IPS-NIHi7 (cell line): Measurements from ENCODE around the gene APBA1.
"Not testable (repeated sequence)": the region's sequence is repeated elsewhere in the genome, so short reads cannot be mapped to it uniquely, and the experiment has no call there.

ENCODE experiments used
- DNase-seq: peaks from one replicate; pipeline ENCODE4 v3.0.0; 2012; ENCODE audit warnings: mixed read lengths; ENCODE audit errors: extremely low spot score

The APBA1 gene

GRCh38 chr9:69444021-69444420 is 228.2 kb downstream of the APBA1 start:
- no peak for DNase-seq

GRCh38 chr9:69443178-69443577 is 229.0 kb downstream of the APBA1 start:
- no peak for DNase-seq

GRCh38 chr9:69442486-69442885 is 229.7 kb downstream of the APBA1 start:
- no peak for DNase-seq

- DNase-seq: not testable (repeated sequence)
Observed at GRCh38 chr9:69440254-69440955, 231.8 kb downstream of the APBA1 start.

GRCh38 chr9:69439654-69440053 is 232.5 kb downstream of the APBA1 start:
- DNase-seq: not testable (repeated sequence)

- no peak for DNase-seq
Observed at GRCh38 chr9:69433968-69434367, 238.2 kb downstream of the APBA1 start.

- no peak for DNase-seq
Observed at GRCh38 chr9:69433392-69433791, 238.8 kb downstream of the APBA1 start.

- no peak for DNase-seq
Observed at GRCh38 chr9:69432623-69433022, 239.5 kb downstream of the APBA1 start.

GRCh38 chr9:69431777-69432176 is 240.4 kb downstream of the APBA1 start:
- no peak for DNase-seq

GRCh38 chr9:69431203-69431602 is 241.0 kb downstream of the APBA1 start:
- DNase-seq: no peak

- no peak for DNase-seq
Observed at GRCh38 chr9:69430206-69430605, 242.0 kb downstream of the APBA1 start.

- DNase-seq: no peak
Observed at GRCh38 chr9:69429281-69429680, 242.9 kb downstream of the APBA1 start.

- DNase-seq: no peak
Observed at GRCh38 chr9:69428017-69428785, 244.0 kb downstream of the APBA1 start.

- DNase-seq: no peak
Observed at GRCh38 chr9:69427286-69427685, 244.9 kb downstream of the APBA1 start.

- DNase-seq: no peak
Observed at GRCh38 chr9:69425136-69425801, 246.9 kb downstream of the APBA1 start.

- DNase-seq: peak; percentile 87
Observed at GRCh38 chr9:69421908-69422801, 250.0 kb downstream of the APBA1 start.

- no peak for DNase-seq
Observed at GRCh38 chr9:69420611-69421270, 251.4 kb downstream of the APBA1 start.

- peak; percentile 91 for DNase-seq
Observed at GRCh38 chr9:69412741-69413150, 259.4 kb downstream of the APBA1 start.

- DNase-seq: no peak
Observed at GRCh38 chr9:69411931-69412740, 260.0 kb downstream of the APBA1 start.

- DNase-seq: no peak
Observed at GRCh38 chr9:69411246-69411645, 260.9 kb downstream of the APBA1 start.
